ENCODE data around the gene VWA2.

Gene VWA2

GRCh38 chr10:114278140-114278883 lies 39.3 kb downstream of the VWA2 start:
- no peak for DNase-seq (ENCODE audit: low spot score)

DNA sequence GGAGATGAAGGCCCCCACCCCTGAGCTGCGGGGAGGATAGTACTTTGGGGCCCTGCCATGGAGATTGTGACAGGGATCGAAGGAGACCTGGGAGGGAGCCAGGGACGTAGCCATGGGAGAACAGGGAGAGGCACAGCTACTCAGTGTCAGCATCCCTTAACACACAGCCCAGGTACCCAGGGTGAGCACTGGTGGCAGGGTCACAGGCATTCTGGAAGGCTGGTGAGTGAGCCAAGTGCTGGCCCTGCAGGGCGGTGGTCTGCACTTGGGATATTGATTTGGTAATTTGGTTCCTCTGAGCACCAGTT lies 39.8 kb downstream of the VWA2 start:
- no peak for DNase-seq (ENCODE audit: low spot score)

DNA sequence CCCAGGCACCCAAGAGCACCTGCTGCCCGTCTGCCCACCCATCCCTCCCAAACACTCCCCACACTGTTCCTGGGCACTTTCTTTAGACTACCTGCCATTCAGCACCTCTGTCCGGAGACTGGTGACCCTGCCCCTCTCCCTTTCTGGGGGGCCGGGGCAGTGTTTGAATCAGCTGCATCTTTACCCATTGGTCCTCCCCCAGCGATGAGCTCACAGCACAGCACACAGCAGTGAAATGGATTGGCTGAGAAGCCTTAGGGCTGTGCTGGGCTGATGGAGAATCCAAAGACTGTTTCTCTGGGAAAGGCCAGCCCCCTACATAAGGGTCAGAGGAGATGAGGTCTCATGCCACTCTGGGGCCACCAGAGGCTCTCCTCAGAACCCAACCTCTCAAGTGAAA lies 40.2 kb downstream of the VWA2 start:
- no peak for DNase-seq (ENCODE audit: low spot score)

- no peak for DNase-seq (ENCODE audit: low spot score)
These were observed 41.0 kb downstream of the VWA2 start for GRCh38 chr10:114279901-114280644.

GRCh38 chr10:114281006-114281405 lies 42.0 kb downstream of the VWA2 start:
- DNase-seq (ENCODE audit: low spot score): no peak

- no peak for DNase-seq (ENCODE audit: low spot score)
These were observed 42.4 kb downstream of the VWA2 start for GRCh38 chr10:114281461-114281860.

DNA sequence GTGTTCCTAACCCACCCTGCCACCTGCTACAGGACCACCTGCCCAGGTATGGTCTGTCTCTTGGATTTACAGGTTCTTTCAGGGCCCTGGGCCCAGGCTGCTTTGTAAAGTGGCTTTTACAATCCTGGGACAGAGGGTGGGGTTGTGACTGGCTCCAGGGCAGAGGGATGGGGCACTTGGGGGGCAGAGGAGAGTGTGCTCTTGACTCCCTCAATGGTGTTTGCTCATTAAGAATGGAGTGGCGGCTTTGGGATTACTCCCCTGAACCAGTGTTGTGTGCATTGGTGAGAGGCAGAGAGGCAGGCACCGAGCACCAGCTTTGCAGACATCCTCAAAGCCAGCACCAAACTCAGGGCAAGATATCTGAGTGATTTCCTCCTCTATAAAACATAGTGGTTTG lies 43.5 kb downstream of the VWA2 start:
- no peak for DNase-seq (ENCODE audit: low spot score)

DNA sequence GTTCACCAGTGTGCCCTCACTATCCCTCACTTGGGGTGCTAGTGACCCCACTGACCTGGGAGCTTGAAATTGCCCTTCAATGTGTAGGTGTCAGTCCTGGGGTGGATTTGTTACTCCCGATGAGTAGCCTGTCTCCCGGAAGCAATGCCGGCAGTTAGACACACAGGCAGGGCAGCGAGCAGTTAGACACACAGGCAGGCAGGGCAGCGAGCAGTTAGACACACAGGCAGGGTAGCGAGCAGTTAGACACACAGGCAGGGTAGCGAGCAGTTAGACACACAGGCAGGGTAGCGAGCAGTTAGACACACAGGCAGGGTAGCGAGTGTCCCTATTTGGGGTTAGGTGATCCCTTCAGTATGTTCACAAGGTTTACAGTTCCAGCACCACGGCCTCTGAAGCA lies 44.0 kb downstream of the VWA2 start:
- no peak for DNase-seq (ENCODE audit: low spot score)

- DNase-seq (ENCODE audit: low spot score): no peak
These were observed 44.6 kb downstream of the VWA2 start for GRCh38 chr10:114283535-114284234.

GRCh38 chr10:114284346-114285071 lies 45.5 kb downstream of the VWA2 start:
- no peak for DNase-seq (ENCODE audit: low spot score)

- no peak for DNase-seq (ENCODE audit: low spot score)
These were observed 46.9 kb downstream of the VWA2 start for GRCh38 chr10:114285961-114286441.

GRCh38 chr10:114286921-114287320 lies 47.9 kb downstream of the VWA2 start:
- DNase-seq (ENCODE audit: low spot score): no peak

GRCh38 chr10:114288424-114289095 lies 49.5 kb downstream of the VWA2 start:
- no peak for DNase-seq (ENCODE audit: low spot score)

GRCh38 chr10:114289096-114289436 lies 50.0 kb downstream of the VWA2 start:
- DNase-seq (ENCODE audit: low spot score): no peak

- DNase-seq (ENCODE audit: low spot score): no peak
These were observed 51.0 kb downstream of the VWA2 start for GRCh38 chr10:114290038-114290437.

- DNase-seq (ENCODE audit: low spot score): no peak
These were observed 52.0 kb downstream of the VWA2 start for GRCh38 chr10:114291076-114291475.

GRCh38 chr10:114291516-114291915 lies 52.5 kb downstream of the VWA2 start:
- no peak for DNase-seq (ENCODE audit: low spot score)

- no peak for DNase-seq (ENCODE audit: low spot score)
These were observed 54.0 kb downstream of the VWA2 start for GRCh38 chr10:114293075-114293474.

- no peak for DNase-seq (ENCODE audit: low spot score)
These were observed 55.5 kb downstream of the VWA2 start for GRCh38 chr10:114294549-114294948.

- DNase-seq (ENCODE audit: low spot score): no peak
These were observed 56.3 kb downstream of the VWA2 start for GRCh38 chr10:114295393-114295792.

DNA sequence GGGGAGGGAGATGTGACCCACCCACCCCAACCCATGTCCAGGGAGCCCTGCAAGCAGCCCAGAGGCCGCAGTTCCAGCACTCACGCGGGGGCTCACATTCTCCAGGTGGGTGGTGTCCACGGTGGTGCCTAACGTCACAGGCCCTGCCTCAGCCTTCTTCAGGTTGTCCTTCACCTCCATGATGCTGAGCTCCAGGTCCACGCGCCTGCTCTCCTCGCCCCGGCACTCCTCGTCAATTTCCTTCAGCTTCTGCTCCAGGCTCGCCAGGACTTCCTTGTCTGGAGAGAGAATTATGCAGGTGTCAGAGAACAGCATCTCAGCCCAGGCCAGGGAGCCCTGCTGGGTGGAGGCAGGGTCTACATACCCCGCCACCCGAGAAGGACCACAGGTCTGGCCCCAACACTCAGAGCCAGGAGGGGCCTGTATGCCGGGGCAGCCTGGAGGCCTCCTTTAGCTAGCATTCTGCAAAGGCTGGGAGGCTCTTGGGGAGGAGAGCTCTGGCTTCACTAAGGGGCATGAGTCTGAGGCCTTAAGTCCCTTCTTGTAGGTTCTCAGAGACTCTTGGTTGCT lies 58.2 kb downstream of the VWA2 start:
- DNase-seq (ENCODE audit: low spot score): no peak

Data from germinal center (tissue), 1 donor.